Fibroblast of lung (primary cell): Measurements from ENCODE around the gene UGDH.

Source experiments
- CTCF ChIP-seq, 2 donors: IDR thresholded peaks in 1 of 2; conservative IDR thresholded peaks in 1 of 2; 1 replicate in 1 of 2; 2 replicates in 1 of 2; pipeline ENCODE4 v1.5.1; 2011 to 2012; ENCODE audit warnings: low read length in 2 of 2, control low read depth in 1 of 2, inconsistent platforms in 1 of 2, low read depth in 1 of 2, mild to moderate bottlenecking in 1 of 2
- EZH2 ChIP-seq: IDR thresholded peaks from 2 replicates; pipeline ENCODE4 v1.5.1; 2012; ENCODE audit warnings: low read length, control low read depth, mild to moderate bottlenecking; ENCODE audit errors: missing control alignments

GRCh38 chr4:39516407-39516966 is 10.8 kb downstream of the UGDH start:
- no peak for TF ChIP-seq CTCF (conservative IDR thresholded peaks at IDR 0.05 in 1 of 2, IDR thresholded peaks at IDR 0.05 in 1 of 2; ENCODE audit: low read depth in 1 of 2, low read length in 2 of 2)
- TF ChIP-seq EZH2: no peak
